GM11168 (cell line): ENCODE data around the gene RNF225.
"Not testable (repeated sequence)": the region's sequence is repeated elsewhere in the genome, so short reads cannot be mapped to it uniquely, and the experiment has no call there.

Experiments
- in situ Hi-C: fragments of 300-500 bp; cut with MboI; formaldehyde crosslinking; loops from one replicate; pipeline ENCODE4 v1.12.0; 2022; ENCODE audit warnings: low sequenced_read_pairs; ENCODE audit not compliant: unreplicated experiment

Gene RNF225

GRCh38 chr19:58395220-58395978 is at the start of gene RNF225:
Gene RNF225 (plus strand): TSS chr19:58395656. CDS start chr19:58396090, 434 bp downstream.
- in situ Hi-C loops, result no loop called here

GRCh38 chr19:58346961-58347929 is 48.2 kb upstream of the RNF225 start:
- in situ Hi-C loops, result no loop called here

GRCh38 chr19:58348080-58348479 is 47.4 kb upstream of the RNF225 start:
- in situ Hi-C loops, result not testable (repeated sequence)

- in situ Hi-C loops, result no loop called here
Observed at GRCh38 chr19:58349590-58349989, 45.9 kb upstream of the RNF225 start.

GRCh38 chr19:58350001-58350861 is 45.2 kb upstream of the RNF225 start:
- in situ Hi-C loops, result no loop called here

GRCh38 chr19:58350871-58351557 is 44.4 kb upstream of the RNF225 start:
- in situ Hi-C loops, result no loop called here

- in situ Hi-C loops, result no loop called here
Observed at GRCh38 chr19:58351558-58351878, 43.9 kb upstream of the RNF225 start.

- in situ Hi-C loops, result no loop called here
Observed at GRCh38 chr19:58351990-58352755, 43.3 kb upstream of the RNF225 start.

GRCh38 chr19:58352760-58353671 is 42.4 kb upstream of the RNF225 start, which contains the start of gene A1BG:
Gene A1BG (minus strand): TSS chr19:58353492. CDS start chr19:58353437, 55 bp downstream.
- in situ Hi-C loops, result no loop called here

GRCh38 chr19:58353717-58354477 is 41.6 kb upstream of the RNF225 start:
- in situ Hi-C loops, result no loop called here

GRCh38 chr19:58354478-58355030 is 40.9 kb upstream of the RNF225 start:
- in situ Hi-C loops, result no loop called here

GRCh38 chr19:58355215-58355796 is 40.1 kb upstream of the RNF225 start:
- in situ Hi-C loops, result no loop called here

GRCh38 chr19:58355908-58356765 is 39.3 kb upstream of the RNF225 start:
- in situ Hi-C loops, result no loop called here

- in situ Hi-C loops, result no loop called here
Observed at GRCh38 chr19:58356766-58357480, 38.5 kb upstream of the RNF225 start.
